Spleen (tissue), 7 donors: ENCODE results near the gene RARS2.

Experiments
- CTCF ChIP-seq, 11 experiments: fragments of 200-600 bp in 7 of 11; fragments of 450-650 bp in 4 of 11; sonication (generic) in 4 of 11; IDR thresholded peaks in 8 of 11; conservative IDR thresholded peaks in 3 of 11; 1 replicate in 7 of 11; 2 replicates in 4 of 11; pipeline versions ENCODE4 v1.4.0 to v1.8.0; 2016 to 2021; ENCODE audit warnings: antibody characterized with exemption in 11 of 11, inconsistent platforms in 4 of 11, mild to moderate bottlenecking in 1 of 11
- POLR2A ChIP-seq, 3 donors: fragments of 450-650 bp; IDR thresholded peaks; one replicate each; pipeline ENCODE4 v1.5.1; 2017; ENCODE audit warnings: antibody characterized with exemption in 3 of 3, mild to moderate bottlenecking in 1 of 3
- POLR2AphosphoS5 ChIP-seq, 3 donors: sonication (generic); formaldehyde crosslinking; IDR thresholded peaks; one replicate each; pipeline ENCODE4 v1.5.1; 2017; ENCODE audit warnings: antibody characterized with exemption in 3 of 3
- donor health status: DM: no; HTN: no; CAD: no; lungs with moderate emphysema.
- donor health status: DM: no; HTN: no; CAD: no.
- donor health status: DM: no; HTN: no; CAD: no.

GRCh38 chr6:87583822-87584221, 6.0 kb downstream of the RARS2 start:
- no peak for TF ChIP-seq CTCF (IDR thresholded peaks at IDR 0.05 in 8 of 11, conservative IDR thresholded peaks at IDR 0.05 in 3 of 11)
- no peak for TF ChIP-seq POLR2AphosphoS5 (IDR thresholded peaks at IDR 0.05)
- no peak for TF ChIP-seq POLR2A (IDR thresholded peaks at IDR 0.05)
